Activated T-cell treated with anti-CD3 and anti-CD28 coated beads for 4 hours (primary cell): ENCODE data around the gene RBM6.
"Not testable (repeated sequence)": the region's sequence is repeated elsewhere in the genome, so short reads cannot be mapped to it uniquely, and the experiment has no call there.

Experiments used
- DNase-seq: peaks from one replicate; pipeline ENCODE4 v3.0.0-alpha.2; 2020

RBM6 gene

GRCh38 chr3:49917806-49918590, 22.0 kb upstream of the RBM6 start:
- DNase-seq: not testable (repeated sequence)

GRCh38 chr3:49924683-49925082, 15.3 kb upstream of the RBM6 start:
- DNase-seq: no peak

- DNase-seq: no peak
Observed at GRCh38 chr3:49925485-49925884, 14.5 kb upstream of the RBM6 start.

GRCh38 chr3:49926117-49926728, 13.7 kb upstream of the RBM6 start:
- DNase-seq: no peak

GRCh38 chr3:49927798-49928197, 12.2 kb upstream of the RBM6 start:
- DNase-seq: no peak

- no peak for DNase-seq
Observed at GRCh38 chr3:49928481-49929017, 11.4 kb upstream of the RBM6 start.

- DNase-seq: peak; percentile 82
Observed at GRCh38 chr3:49929291-49930167, 10.4 kb upstream of the RBM6 start, which contains the start of gene MON1A. MON1A (minus strand) TSS chr3:49929811; CDS start chr3:49913346, 16,465 bp downstream.

GRCh38 chr3:49930168-49930690, 9.7 kb upstream of the RBM6 start:
- no peak for DNase-seq

GRCh38 chr3:49930922-49931321, 9.0 kb upstream of the RBM6 start:
- DNase-seq: no peak

GRCh38 chr3:49932281-49932680, 7.7 kb upstream of the RBM6 start:
- DNase-seq: not testable (repeated sequence)

GRCh38 chr3:49937090-49937489, 2.9 kb upstream of the RBM6 start:
- DNase-seq: no peak

GRCh38 chr3:49940667-49941249, 808 bp downstream of the RBM6 start:
- no peak for DNase-seq

- DNase-seq: no peak
Observed at GRCh38 chr3:49942651-49943050, 2.7 kb downstream of the RBM6 start.

- DNase-seq: no peak
Observed at GRCh38 chr3:49952924-49953323, 13.0 kb downstream of the RBM6 start.

GRCh38 chr3:49955636-49956035, 15.7 kb downstream of the RBM6 start:
- no peak for DNase-seq

GRCh38 chr3:49966233-49966942, 26.4 kb downstream of the RBM6 start:
- DNase-seq: no peak

- no peak for DNase-seq
Observed at GRCh38 chr3:49967291-49967690, 27.3 kb downstream of the RBM6 start.

- no peak for DNase-seq
Observed at GRCh38 chr3:49968346-49968745, 28.4 kb downstream of the RBM6 start.

GRCh38 chr3:49972656-49973055, 32.7 kb downstream of the RBM6 start:
- DNase-seq: no peak

GRCh38 chr3:49976942-49977341, 37.0 kb downstream of the RBM6 start:
- no peak for DNase-seq

GRCh38 chr3:49984394-49984793, 44.4 kb downstream of the RBM6 start:
- no peak for DNase-seq

- no peak for DNase-seq
Observed at GRCh38 chr3:49992326-49992725, 52.4 kb downstream of the RBM6 start.
